ENCODE measurements around the gene LDB1. TPM values are rescaled to one million over a fixed set of nuclear protein-coding genes. Genes with fewer than 3 reads are reported as not detected.
A peak's percentile ranks its signal among the peaks of the same experiment; 100 is the strongest.

The LDB1 gene
- total and polyA plus RNA-seq, 10 of the 15 experiments (the other 5 are each of a cell fraction or from before 2014, with no cell fraction given): 1.7 to 71.5 (median 36.9) TPM

GRCh38 chr10:102133373-102134195, 13.4 kb upstream of the LDB1 start (continued):
- peak; percentile 21; the same call in 1 of the 2 replicates for TF ChIP-seq TAF1 (IDR thresholded peaks at IDR 0.05; ENCODE audit: borderline replicate concordance, low read depth, low read length)
- peak; percentile 95 for TF ChIP-seq MYC (IDR thresholded peaks at IDR 0.05; ENCODE audit: insufficient read depth, insufficient read length, insufficient replicate concordance, low read length, severe bottlenecking)
- no peak for TF ChIP-seq GABPA (IDR thresholded peaks at IDR 0.05; ENCODE audit: low read depth)
- TF ChIP-seq NFIC (IDR thresholded peaks at IDR 0.05; ENCODE audit: low read depth, low read length): no peak
- no peak for TF ChIP-seq RUNX3 (IDR thresholded peaks at IDR 0.05; ENCODE audit: low read length)
- TF ChIP-seq SPI1 (IDR thresholded peaks at IDR 0.05; ENCODE audit: borderline replicate concordance, insufficient read depth, low read depth, low read length): peak; percentile 32; the same call in 1 of the 2 replicates
- TF ChIP-seq ZNF207 (IDR thresholded peaks at IDR 0.05; ENCODE audit: borderline replicate concordance): no peak
- no peak for TF ChIP-seq BCLAF1 (IDR thresholded peaks at IDR 0.05)
- TF ChIP-seq ATF3 (IDR thresholded peaks at IDR 0.05; ENCODE audit: borderline replicate concordance, extremely low read depth, low read depth, low read length): no peak
- TF ChIP-seq CEBPZ (IDR thresholded peaks at IDR 0.05; ENCODE audit: low read depth, low read length): no peak
- no peak for TF ChIP-seq REST (IDR thresholded peaks at IDR 0.05; ENCODE audit: low read depth, low read length)
- TF ChIP-seq SRF (IDR thresholded peaks at IDR 0.05; ENCODE audit: low read depth in 2 of 2, low read length in 2 of 2): no peak
- no peak for TF ChIP-seq ELK1 (IDR thresholded peaks at IDR 0.05; ENCODE audit: low read depth, low read length)
- TF ChIP-seq TCF12 (IDR thresholded peaks at IDR 0.05; ENCODE audit: low read depth, low read length): no peak
- TF ChIP-seq CBFB (IDR thresholded peaks at IDR 0.05; ENCODE audit: low read depth): no peak
- no peak for TF ChIP-seq FOXM1 (IDR thresholded peaks at IDR 0.05; ENCODE audit: low read depth, low read length)
- TF ChIP-seq PAX8 (IDR thresholded peaks at IDR 0.05): no peak

All from GM12878 (cell line).